Measurements from ENCODE around the gene NAV2. TPM values are rescaled to one million over a fixed set of nuclear protein-coding genes. Genes with fewer than 3 reads are reported as not detected.
A peak's percentile ranks its signal among the peaks of the same experiment; 100 is the strongest.
"Not testable (repeated sequence)": the region's sequence is repeated elsewhere in the genome, so short reads cannot be mapped to it uniquely, and the experiment has no call there.

Gene NAV2
- polyA plus RNA-seq, 5 donors = 14.5 to 25.1 (median 21.0) TPM

GRCh38 chr11:19947537-19948114 lies 235.0 kb downstream of the NAV2 start:
- DNase-seq = no peak

GRCh38 chr11:19949606-19950005 lies 237.0 kb downstream of the NAV2 start:
- DNase-seq = no peak

- DNase-seq = peak; percentile 43 to 56
Measured at GRCh38 chr11:19951558-19952115, 239.0 kb downstream of the NAV2 start.

- DNase-seq = no peak
Measured at GRCh38 chr11:19952116-19952605, 239.5 kb downstream of the NAV2 start.

GRCh38 chr11:19952911-19953310 lies 240.3 kb downstream of the NAV2 start:
- DNase-seq = no peak

GRCh38 chr11:19953336-19953735 lies 240.7 kb downstream of the NAV2 start:
- DNase-seq = no peak

- no peak for DNase-seq
Measured at GRCh38 chr11:19953909-19954308, 241.3 kb downstream of the NAV2 start.

- DNase-seq = no peak
Measured at GRCh38 chr11:19954899-19955298, 242.3 kb downstream of the NAV2 start.

- DNase-seq = no peak
Measured at GRCh38 chr11:19955660-19956059, 243.0 kb downstream of the NAV2 start.

GRCh38 chr11:19956228-19956627 lies 243.6 kb downstream of the NAV2 start:
- no peak for DNase-seq

GRCh38 chr11:19957294-19957943 lies 244.8 kb downstream of the NAV2 start:
- DNase-seq = no peak

- DNase-seq = no peak
Measured at GRCh38 chr11:19958204-19958603, 245.6 kb downstream of the NAV2 start.

- no peak for DNase-seq
Measured at GRCh38 chr11:19959210-19959609, 246.6 kb downstream of the NAV2 start.

- DNase-seq = no peak
Measured at GRCh38 chr11:19959648-19960059, 247.0 kb downstream of the NAV2 start.

GRCh38 chr11:19960410-19960809 lies 247.8 kb downstream of the NAV2 start:
- not testable (repeated sequence) for DNase-seq

GRCh38 chr11:19961225-19961624 lies 248.6 kb downstream of the NAV2 start:
- DNase-seq = no peak

- DNase-seq = no peak
Measured at GRCh38 chr11:19962053-19962800, 249.6 kb downstream of the NAV2 start.

- DNase-seq = no peak
Measured at GRCh38 chr11:19962801-19963175, 250.2 kb downstream of the NAV2 start.

GRCh38 chr11:19963697-19964387 lies 251.2 kb downstream of the NAV2 start:
- DNase-seq = no peak

GRCh38 chr11:19966441-19966840 lies 253.8 kb downstream of the NAV2 start:
- no peak for DNase-seq

GRCh38 chr11:19966927-19967326 lies 254.3 kb downstream of the NAV2 start:
- DNase-seq = no peak

GRCh38 chr11:19967787-19968186 lies 255.2 kb downstream of the NAV2 start:
- no peak for DNase-seq

All from right lung (tissue), 5 donors.